Skeletal muscle satellite cell (primary cell): ENCODE results near the gene P3H3.
"Not testable (repeated sequence)": the region's sequence is repeated elsewhere in the genome, so short reads cannot be mapped to it uniquely, and the experiment has no call there.

Experiments used
- H3K27me3 ChIP-seq: 2 replicates; pipeline ENCODE4 v1.7.0; 2013; ENCODE audit warnings: low read length; ENCODE audit not compliant: control insufficient read depth, insufficient read depth
- H3K36me3 ChIP-seq: 2 replicates; pipeline ENCODE4 v1.7.0; 2013; ENCODE audit warnings: mild to moderate bottlenecking, control low read depth, low read length; ENCODE audit not compliant: insufficient read depth
- H3K4me1 ChIP-seq: 2 replicates; pipeline ENCODE4 v1.7.0; 2013; ENCODE audit warnings: low read length; ENCODE audit not compliant: control insufficient read depth, insufficient read depth
- H3K4me2 ChIP-seq: 2 replicates; pipeline ENCODE4 v1.7.0; 2013; ENCODE audit warnings: mild to moderate bottlenecking, low read length
- H3K4me3 ChIP-seq: 2 replicates; pipeline ENCODE4 v1.7.0; 2013; ENCODE audit warnings: low read length
- H3K9ac ChIP-seq: 2 replicates; pipeline ENCODE4 v1.7.0; 2013; ENCODE audit warnings: mild to moderate bottlenecking, low read depth, low read length, moderate library complexity
- H3K9me3 ChIP-seq: replicated peaks from 2 replicates; pipeline ENCODE4 v1.7.0; 2013; ENCODE audit warnings: mild to moderate bottlenecking, control low read depth, low read length

The P3H3 gene

GRCh38 chr12:6873094-6874014 is 45.1 kb downstream of the P3H3 start, which contains the start of gene SPSB2:
Gene SPSB2 (minus strand): TSS chr12:6873303. CDS start chr12:6872901, 402 bp downstream.
- Histone ChIP-seq H3K4me3 (peak within 1 kb of the TSS; percentile 81), H3K9me3 (no peaks in the 10 kb centered on the region), H3K9ac (peak within 1 kb of the TSS; percentile 86), H3K4me2 (peak within 1 kb of the TSS; percentile 99), H3K36me3 (peaks cover 36% of the 10 kb centered on the region), H3K4me1 (peaks cover 34% of the 10 kb centered on the region), H3K27me3 (no peaks in the 10 kb centered on the region)

- peak overlapping the region; percentile 86 for H3K9ac ChIP-seq
- peaks cover 31% of the 10 kb centered on the region for H3K4me1 ChIP-seq
Measured at GRCh38 chr12:6874015-6874368, 45.8 kb downstream of the P3H3 start.

GRCh38 chr12:6879824-6880223 is 51.6 kb downstream of the P3H3 start:
- not testable (repeated sequence) for H3K4me1 ChIP-seq, H3K4me3 ChIP-seq, H3K9me3 ChIP-seq, H3K27me3 ChIP-seq, H3K4me2 ChIP-seq, H3K9ac ChIP-seq
- H3K36me3 ChIP-seq = peaks cover 13% of the 10 kb centered on the region

More at GRCh38 chr12:6874015-6874368, 45.8 kb downstream of the P3H3 start:
- peak overlapping the region; percentile 81 for H3K4me3 ChIP-seq
- H3K9me3 ChIP-seq, H3K27me3 ChIP-seq: not testable (repeated sequence)
- H3K36me3 ChIP-seq = peaks cover 33% of the 10 kb centered on the region
- H3K4me2 ChIP-seq = peak overlapping the region; percentile 99

GRCh38 chr12:6883252-6883651 is 55.0 kb downstream of the P3H3 start:
- Histone ChIP-seq H3K9me3 (no peaks in the 10 kb centered on the region), H3K36me3 (peaks cover 17% of the 10 kb centered on the region), H3K9ac (no peak overlapping the region), H3K4me2 (no peak overlapping the region), H3K27me3 (no peaks in the 10 kb centered on the region), H3K4me3 (no peak overlapping the region), H3K4me1 (no peaks in the 10 kb centered on the region)

GRCh38 chr12:6883683-6884082 is 55.5 kb downstream of the P3H3 start:
- peaks cover 17% of the 10 kb centered on the region for H3K36me3 ChIP-seq
- H3K4me2 ChIP-seq = no peak overlapping the region
- H3K4me1 ChIP-seq = no peaks in the 10 kb centered on the region
- no peaks in the 10 kb centered on the region for H3K27me3 ChIP-seq
- no peaks in the 10 kb centered on the region for H3K9me3 ChIP-seq
- no peak overlapping the region for H3K4me3 ChIP-seq
- no peak overlapping the region for H3K9ac ChIP-seq

- Histone ChIP-seq H3K4me1 (no peaks in the 10 kb centered on the region), H3K4me2 (no peak overlapping the region), H3K36me3 (peaks cover 17% of the 10 kb centered on the region), H3K9me3 (no peaks in the 10 kb centered on the region), H3K27me3 (no peaks in the 10 kb centered on the region), H3K4me3 (no peak overlapping the region), H3K9ac (no peak overlapping the region)
Measured at GRCh38 chr12:6884539-6884938, 56.3 kb downstream of the P3H3 start.

- not testable (repeated sequence) for H3K9ac ChIP-seq, H3K27me3 ChIP-seq, H3K4me3 ChIP-seq, H3K9me3 ChIP-seq, H3K4me2 ChIP-seq, H3K4me1 ChIP-seq
- H3K36me3 ChIP-seq = peaks cover 17% of the 10 kb centered on the region
Measured at GRCh38 chr12:6886206-6886999, 58.2 kb downstream of the P3H3 start.

- H3K9ac ChIP-seq = no peak overlapping the region
- no peak overlapping the region for H3K4me3 ChIP-seq
- no peaks in the 10 kb centered on the region for H3K27me3 ChIP-seq
- H3K4me1 ChIP-seq = peaks cover 13% of the 10 kb centered on the region
- H3K9me3 ChIP-seq = no peaks in the 10 kb centered on the region
- H3K4me2 ChIP-seq = no peak overlapping the region
- peaks cover 17% of the 10 kb centered on the region for H3K36me3 ChIP-seq
Measured at GRCh38 chr12:6887460-6887859, 59.3 kb downstream of the P3H3 start.

GRCh38 chr12:6888360-6888759 is 60.2 kb downstream of the P3H3 start:
- H3K4me3 ChIP-seq = no peak overlapping the region
- peaks cover 13% of the 10 kb centered on the region for H3K4me1 ChIP-seq
- no peak overlapping the region for H3K9ac ChIP-seq
- no peaks in the 10 kb centered on the region for H3K27me3 ChIP-seq
- no peak overlapping the region for H3K4me2 ChIP-seq
- H3K36me3 ChIP-seq = peaks cover 17% of the 10 kb centered on the region
- H3K9me3 ChIP-seq = no peaks in the 10 kb centered on the region

- not testable (repeated sequence) for H3K9ac ChIP-seq, H3K9me3 ChIP-seq, H3K4me3 ChIP-seq, H3K4me2 ChIP-seq, H3K27me3 ChIP-seq
- peaks cover 14% of the 10 kb centered on the region for H3K36me3 ChIP-seq
- H3K4me1 ChIP-seq = peaks cover 13% of the 10 kb centered on the region
Measured at GRCh38 chr12:6888794-6889193, 60.6 kb downstream of the P3H3 start.
